Measurements from ENCODE around the gene KRTAP5-6. TPM values are rescaled to one million over a fixed set of nuclear protein-coding genes. Genes with fewer than 3 reads are reported as not detected.
"Not testable (repeated sequence)": the region's sequence is repeated elsewhere in the genome, so short reads cannot be mapped to it uniquely, and the experiment has no call there.

Gene KRTAP5-6
- total RNA-seq, 1 donor from 2014 or later, result 1.4 TPM

DNA sequence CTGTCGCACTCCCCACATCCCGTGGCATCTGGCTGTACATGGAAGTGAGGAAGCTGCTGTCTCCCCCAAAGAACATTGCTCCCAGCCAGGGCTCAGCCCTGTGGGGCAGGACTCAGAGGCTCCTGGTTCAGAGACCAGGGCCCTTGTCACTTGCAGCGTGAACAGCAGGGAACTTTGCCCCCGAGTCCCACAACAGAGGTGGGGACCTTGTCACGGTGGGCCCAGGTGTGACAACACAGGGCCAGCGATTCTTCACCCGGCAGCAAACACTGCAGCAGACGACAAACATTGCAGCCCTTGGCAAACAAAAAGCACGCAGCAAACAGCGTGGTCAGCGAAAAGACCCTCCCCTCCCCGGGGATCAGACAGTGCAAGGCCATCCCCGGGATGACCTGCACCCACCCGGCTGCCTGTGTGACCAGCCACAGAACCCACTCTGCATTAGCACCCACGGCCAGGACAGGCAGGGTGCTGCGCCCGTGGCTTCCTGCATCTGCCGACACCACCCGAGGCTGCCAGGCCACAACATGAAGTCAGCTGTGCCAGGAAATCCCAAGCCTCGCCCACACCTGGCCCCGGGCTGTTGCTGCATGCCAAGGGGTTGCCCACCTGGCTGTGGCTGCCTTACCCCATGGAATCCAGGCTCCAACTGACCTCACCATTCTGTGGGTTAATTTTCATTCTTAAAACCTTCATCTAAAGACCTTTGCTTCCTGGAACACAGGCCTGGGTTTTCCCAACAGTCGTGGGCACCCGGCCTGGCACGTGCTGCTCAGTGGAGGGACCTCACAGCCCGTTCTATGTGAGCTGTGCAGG, 35.3 kb upstream of the KRTAP5-6 start:
- DNase-seq (ENCODE audit: low spot score) (peak; percentile 90), ATAC-seq (peak; percentile 62)

- DNase-seq (ENCODE audit: low spot score), result not testable (repeated sequence)
- ATAC-seq, result peak; percentile 12
Measured at GRCh38 chr11:1662699-1663283, 34.2 kb upstream of the KRTAP5-6 start.

DNA sequence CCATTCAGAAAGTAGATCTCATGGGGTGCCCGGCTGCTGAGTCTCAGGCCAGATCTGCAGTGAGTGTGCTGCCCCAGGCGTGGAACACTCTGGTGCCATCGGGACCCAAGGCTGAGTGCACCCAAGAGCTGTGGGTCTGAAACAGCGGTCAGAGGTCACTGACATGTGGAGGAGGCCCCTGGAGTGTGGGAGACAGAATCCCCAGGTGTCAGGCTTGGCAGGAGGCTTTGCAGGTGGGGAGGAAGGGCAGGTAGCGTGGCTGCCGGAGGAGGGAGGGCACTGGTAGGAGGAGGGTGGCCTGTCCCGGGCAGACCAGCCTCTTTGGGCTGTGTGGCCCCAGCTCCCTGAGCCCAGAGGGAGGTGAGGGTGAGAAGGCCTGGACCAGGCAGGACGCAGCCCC, 31.7 kb upstream of the KRTAP5-6 start:
- peak; percentile 84 for DNase-seq (ENCODE audit: low spot score)
- ATAC-seq, result peak; percentile 45

GRCh38 chr11:1667121-1667850, 29.7 kb upstream of the KRTAP5-6 start:
- ATAC-seq, result peak; percentile 28
- no peak for DNase-seq (ENCODE audit: low spot score)

DNA sequence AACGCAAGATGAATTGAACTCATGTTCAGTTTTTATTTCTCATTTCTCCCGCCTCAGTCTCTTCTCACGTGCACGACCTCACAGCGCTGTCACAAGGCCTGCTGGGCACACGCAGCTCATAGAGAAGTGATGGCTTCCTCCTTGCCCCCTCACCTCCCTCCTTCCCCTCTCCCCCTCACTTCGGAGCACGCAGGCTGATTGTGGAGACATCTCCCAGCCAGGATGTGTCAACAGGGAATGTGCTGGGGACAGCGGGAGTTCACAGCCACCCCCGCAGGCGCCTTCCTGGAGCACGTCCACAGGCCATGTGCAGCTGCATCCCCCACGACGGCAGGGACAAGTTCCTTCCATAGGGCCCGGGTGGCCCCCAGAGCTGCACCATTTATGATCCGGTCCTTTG, 29.1 kb upstream of the KRTAP5-6 start:
- ATAC-seq (peak; percentile 33), DNase-seq (ENCODE audit: low spot score) (no peak)

DNA sequence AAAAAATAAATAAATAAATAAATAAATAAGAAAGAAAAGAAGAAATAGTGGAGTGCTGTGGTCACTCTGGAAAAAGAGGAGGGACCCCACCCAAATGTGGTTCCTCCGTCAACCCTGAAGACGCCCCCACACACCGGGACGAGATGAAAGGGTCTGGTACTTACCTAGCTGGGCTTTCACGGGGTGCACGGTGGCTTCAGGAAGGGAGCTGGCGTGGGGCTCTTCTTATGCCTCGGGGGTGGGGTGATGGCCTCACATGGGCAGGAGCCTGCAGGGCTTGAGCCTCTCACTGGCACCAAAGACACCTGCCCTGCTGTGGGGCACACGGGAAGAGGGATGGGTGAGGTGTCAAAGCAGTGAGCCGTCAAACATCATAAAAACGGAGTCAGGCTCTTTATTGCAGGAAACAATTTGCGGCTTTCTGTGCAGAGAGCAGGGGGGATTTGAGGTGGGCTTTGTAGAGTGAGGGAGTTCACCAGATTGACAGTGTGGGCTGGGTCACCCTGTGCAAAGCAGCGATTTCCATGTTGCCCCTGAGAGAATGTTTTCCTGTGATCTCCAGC, 28.0 kb upstream of the KRTAP5-6 start:
- ATAC-seq (no peak), DNase-seq (ENCODE audit: low spot score) (no peak)

- ATAC-seq (no peak), DNase-seq (ENCODE audit: low spot score) (no peak)
Measured at GRCh38 chr11:1669546-1670218, 27.3 kb upstream of the KRTAP5-6 start.

- not testable (repeated sequence) for ATAC-seq; DNase-seq (ENCODE audit: low spot score)
Measured at GRCh38 chr11:1670457-1670856, 26.5 kb upstream of the KRTAP5-6 start.

DNA sequence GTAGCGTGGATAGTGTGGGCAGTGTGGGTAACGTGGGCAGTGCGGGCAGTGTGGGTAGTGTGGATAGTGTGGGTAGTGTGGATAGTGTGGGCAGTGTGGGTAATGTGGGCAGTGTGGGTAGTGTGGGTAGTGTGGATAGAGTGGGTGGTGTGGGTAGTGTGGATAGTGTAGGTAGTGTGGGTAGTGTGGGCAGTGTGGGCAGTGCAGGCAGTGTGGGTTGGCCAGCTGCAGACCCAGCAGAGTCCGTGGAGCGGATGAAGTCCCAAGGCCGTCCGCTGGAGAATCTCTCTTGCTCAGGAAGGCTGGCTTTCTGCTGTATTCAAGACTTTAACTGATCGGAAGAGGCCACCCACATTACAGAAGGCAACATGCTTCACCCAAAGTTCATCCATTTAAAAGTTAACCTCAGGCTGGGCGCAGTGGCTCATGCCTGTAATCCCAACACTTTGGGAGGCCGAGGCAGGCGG, 26.1 kb upstream of the KRTAP5-6 start:
- ATAC-seq, result peak; percentile 3
- DNase-seq (ENCODE audit: low spot score), result no peak

DNA sequence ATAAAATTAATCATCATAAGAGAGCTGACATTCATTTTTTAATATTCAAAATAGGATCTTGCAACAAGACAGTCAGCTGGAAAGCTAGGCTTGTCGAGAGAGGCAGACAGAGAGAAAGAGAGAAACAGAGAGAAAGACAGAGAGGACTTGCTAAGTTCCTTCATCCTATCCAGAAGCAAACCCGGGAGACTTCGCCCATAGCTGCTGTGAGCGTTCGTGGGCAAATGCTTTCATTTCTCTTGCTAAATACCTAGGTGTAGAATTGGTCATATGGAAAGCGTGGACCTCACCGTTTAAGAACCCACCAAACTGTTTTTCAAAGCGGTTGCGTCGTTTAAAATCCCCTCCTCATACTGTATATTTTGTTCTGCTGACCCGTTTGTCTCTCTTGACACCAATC, 25.3 kb upstream of the KRTAP5-6 start:
- ATAC-seq (no peak), DNase-seq (ENCODE audit: low spot score) (no peak)

DNA sequence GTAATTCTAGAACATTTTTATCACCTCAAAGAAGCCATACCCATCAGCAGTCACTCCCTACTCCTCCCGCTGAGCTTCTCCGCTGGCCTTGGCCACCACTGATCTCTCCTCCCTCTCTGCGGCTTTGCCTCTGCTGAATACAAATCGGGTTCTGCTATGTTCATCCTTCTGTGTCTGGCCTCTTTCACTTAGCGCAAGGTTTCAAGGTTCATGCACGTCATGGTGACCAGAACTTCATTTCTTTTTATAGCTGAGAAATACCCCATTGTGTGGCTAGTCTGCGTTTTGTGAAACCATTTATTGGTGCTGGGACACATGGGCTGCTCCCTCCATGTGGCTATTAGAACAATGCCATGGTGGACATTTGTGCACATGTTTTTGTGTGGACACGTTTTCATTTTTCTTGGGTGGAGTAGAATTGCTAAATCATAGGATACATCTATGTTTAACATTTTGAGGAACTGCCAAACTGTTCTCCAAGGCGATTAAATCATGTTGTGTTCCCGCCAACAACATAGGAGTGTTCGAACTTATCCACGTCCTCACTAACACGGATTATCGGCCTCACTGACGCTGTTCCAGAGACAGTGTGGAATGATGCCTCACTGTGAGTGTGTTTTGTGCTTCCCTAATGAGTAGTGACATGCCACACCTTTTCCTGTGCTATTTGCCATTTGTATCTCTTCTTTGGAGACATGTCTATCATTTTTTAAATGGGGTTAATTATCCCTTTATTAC, 24.2 kb upstream of the KRTAP5-6 start:
- DNase-seq (ENCODE audit: low spot score) (peak; percentile 68), ATAC-seq (peak; percentile 42)

DNA sequence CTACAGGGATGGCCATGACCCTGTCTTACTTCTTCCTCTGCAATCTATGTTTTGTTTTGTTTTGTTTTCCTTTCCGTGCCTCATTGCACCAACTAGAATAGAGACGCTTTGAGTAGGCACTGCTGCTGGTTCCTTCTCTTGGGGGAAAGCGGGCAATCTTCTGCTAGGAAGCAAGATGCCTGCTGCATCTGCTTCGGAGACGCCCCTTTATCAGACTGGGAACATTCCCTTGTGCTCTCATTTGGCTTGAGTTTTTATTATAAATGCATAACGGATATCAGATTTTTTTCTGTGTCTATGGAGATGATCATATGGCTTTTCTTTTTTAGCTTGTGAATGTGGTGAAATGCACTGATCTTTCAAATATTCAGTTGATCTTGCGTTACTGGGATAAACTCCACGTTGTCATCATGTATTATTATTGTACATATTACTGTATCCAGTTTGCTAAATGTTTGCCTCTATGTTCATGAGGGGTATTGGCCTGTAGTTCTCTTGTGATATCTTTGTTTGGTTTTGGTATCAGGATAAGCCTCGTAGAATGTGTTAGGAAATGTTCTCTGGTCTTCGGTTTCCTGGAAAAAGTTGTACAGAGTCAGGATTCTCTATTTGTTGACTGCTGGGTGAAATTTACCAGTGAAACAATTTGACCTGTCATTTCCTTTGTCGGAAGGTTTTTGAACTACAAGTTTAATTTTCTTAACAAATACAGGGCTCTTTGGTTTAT, 23.4 kb upstream of the KRTAP5-6 start:
- DNase-seq (ENCODE audit: low spot score) (no peak), ATAC-seq (peak; percentile 33)

GRCh38 chr11:1674173-1675131, 22.5 kb upstream of the KRTAP5-6 start:
- DNase-seq (ENCODE audit: low spot score) (peak; percentile 62), ATAC-seq (peak; percentile 36)

DNA sequence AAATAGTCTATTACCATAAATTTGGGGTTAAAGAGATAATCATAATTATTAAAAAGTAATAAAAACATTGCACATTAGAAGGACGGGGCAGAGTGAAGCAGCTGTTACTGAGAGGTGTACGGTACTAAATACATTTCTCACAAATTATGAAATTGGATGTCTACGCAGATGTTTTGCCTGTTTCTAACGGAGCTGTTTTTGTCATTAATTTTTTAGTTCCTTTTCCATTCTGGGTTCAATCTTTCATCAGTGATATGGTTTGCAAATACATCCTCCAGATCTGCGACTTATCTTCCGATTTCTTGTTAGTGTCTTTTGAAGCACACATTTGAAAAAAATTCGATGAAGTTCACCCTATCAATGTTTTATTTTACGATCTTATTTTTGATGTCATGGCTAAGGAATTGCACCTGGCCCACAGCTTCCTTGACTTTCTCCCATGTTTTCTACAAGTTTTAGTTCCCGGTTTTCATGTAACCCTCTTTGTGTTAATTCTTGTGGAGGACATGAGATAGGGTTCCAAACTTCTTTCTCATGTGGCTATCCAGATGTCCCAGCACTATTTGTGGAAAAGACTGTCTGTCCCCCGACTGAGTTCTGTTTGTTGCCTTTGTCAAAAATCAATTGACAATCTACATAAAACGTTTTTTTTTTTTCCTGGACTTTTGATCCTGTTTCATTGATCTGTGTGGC, 21.3 kb upstream of the KRTAP5-6 start:
- ATAC-seq (peak; percentile 9), DNase-seq (ENCODE audit: low spot score) (peak; percentile 51)

GRCh38 chr11:1676229-1676740, 20.7 kb upstream of the KRTAP5-6 start:
- no peak for DNase-seq (ENCODE audit: low spot score)
- no peak for ATAC-seq

GRCh38 chr11:1679881-1680280, 17.1 kb upstream of the KRTAP5-6 start:
- peak; percentile 44 for DNase-seq (ENCODE audit: low spot score)
- ATAC-seq, result no peak

GRCh38 chr11:1682225-1682905, 14.6 kb upstream of the KRTAP5-6 start:
- DNase-seq (ENCODE audit: low spot score) (peak; percentile 56), ATAC-seq (peak; percentile 42)

Data from left lobe of liver (tissue), 2 donors.